Measurements from ENCODE around the gene FAM107B. TPM values are rescaled to one million over a fixed set of nuclear protein-coding genes. Genes with fewer than 3 reads are reported as not detected.

FAM107B gene
- total RNA-seq, 2 experiments from 2014 or later = 130 to 135 TPM

DNA sequence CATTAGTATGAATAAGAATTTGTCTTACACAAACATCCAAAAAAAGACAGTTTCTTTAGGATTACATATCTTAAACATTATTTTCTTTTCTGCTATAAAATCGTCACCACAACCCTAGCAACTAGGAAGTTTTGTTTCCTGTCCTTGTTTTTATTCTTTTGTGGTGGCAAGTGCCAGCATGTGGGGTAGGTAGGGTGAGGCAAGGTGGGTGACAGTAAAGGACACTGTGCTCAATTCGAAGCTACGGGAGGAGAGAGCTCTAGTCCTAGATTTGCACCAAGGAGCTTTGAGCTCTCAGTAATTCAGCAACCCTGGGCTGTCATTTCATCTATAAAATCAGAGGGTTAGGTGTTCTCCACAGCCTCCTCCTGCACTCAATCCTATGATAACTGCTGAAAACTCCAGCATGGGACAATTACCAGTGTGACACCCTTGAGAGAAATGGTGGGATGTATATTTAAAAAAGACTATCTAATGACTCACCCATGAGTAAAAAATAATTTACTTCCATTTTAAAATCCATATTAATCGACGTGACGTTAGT, 187.1 kb downstream of the FAM107B start:
- peaks cover 79% of the 10 kb centered on the region for H3K36me3 Mint-ChIP-seq (ENCODE audit: low read depth)
- H3K27ac Mint-ChIP-seq = peak overlapping the region; percentile 94
- H3K9me3 Mint-ChIP-seq (ENCODE audit: insufficient read depth) = no peaks in the 10 kb centered on the region
- DNase-seq (no peak), ATAC-seq (peak; percentile 10)
- no peaks in the 10 kb centered on the region for H3K27me3 Mint-ChIP-seq (ENCODE audit: low read depth)
- peak overlapping the region; percentile 60 for H3K4me3 Mint-ChIP-seq
- ChIA-PET POLR2A (interaction anchor here (1.1 to 2.2 kb wide), 9 partner anchors 13 to 291 kb away, joined by 3 to 17 read pairs (median 5); partner anchors contain the start of genes CDNF, HSPA14, MSANTD7 and SUV39H2), CTCF (interaction anchor here (1.3 to 2.2 kb wide), 8 partner anchors 13 to 235 kb away, joined by 5 to 14 read pairs (median 8); no protein-coding TSS in a partner anchor)
- peaks cover 93% of the 10 kb centered on the region for H3K4me1 Mint-ChIP-seq (ENCODE audit: low read depth)

DNA sequence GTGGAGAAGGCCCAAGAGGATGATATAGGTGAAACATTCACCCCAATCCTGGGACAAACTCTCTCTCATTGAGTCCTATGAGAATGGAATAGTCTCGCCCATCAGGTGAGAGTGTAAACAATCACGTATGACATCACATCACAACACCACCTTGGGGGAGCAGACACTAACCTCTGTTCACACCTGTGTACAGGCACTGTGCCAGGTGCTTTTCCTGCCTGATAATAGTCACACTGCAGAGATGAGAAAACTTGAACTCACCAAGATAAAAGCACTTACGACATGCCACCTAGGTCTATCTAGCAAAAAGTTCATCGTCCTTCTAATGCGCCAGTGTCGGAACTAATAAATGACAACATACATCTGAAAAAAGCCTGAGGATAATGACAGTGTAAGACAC, 187.8 kb downstream of the FAM107B start:
- POLR2A ChIA-PET = interaction anchor here (1.4 to 2.0 kb wide), 3 partner anchors 15 to 25 kb away, joined by 5 to 15 read pairs (median 7); no protein-coding TSS in a partner anchor

DNA sequence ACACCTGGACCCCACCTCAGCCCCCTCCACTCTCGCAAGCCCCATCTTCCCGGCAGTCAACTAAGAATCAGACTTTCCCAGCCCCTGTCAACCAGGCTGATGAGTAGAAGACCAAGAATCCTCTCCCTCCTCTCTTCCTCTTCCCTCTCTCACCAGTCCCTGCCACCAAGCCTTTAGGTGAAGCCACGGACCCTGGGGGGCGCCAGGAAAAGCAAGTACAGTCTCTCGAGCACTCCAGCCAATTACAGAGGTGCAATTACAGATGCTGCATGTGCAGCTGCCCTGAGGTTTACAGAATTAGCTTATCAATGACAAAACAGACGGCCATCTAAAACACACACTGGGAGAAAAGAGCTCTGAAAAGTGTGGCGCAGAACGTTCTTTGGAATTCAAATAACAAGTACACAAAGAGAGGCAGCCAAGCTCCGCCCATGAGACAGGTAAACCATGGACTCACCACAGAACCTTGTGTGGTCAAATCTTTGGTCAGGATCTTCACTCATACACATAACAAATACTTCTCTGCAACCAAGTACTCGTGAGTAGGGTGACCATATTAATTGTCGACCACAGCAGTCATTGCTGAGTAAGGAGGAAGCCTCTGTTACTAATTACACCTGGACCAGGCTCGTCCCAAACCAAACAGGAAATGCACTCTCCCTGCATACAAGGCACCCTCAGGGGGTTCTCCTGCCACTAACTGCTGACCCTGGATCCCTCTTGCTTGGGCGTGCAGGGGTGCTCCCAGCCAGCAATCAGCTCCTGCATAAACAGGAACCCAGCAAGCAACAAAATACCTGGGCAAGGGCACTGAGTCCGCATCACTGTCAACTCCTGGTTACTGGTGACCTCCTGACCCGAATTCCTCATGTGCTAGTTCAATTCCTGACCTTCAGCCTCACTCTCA, 189.2 kb downstream of the FAM107B start:
- Mint-ChIP-seq H3K27me3 (ENCODE audit: low read depth) (no peaks in the 10 kb centered on the region), H3K4me3 (peak overlapping the region; percentile 38), H3K4me1 (ENCODE audit: low read depth) (peaks cover 92% of the 10 kb centered on the region), H3K27ac (peak overlapping the region; percentile 85), H3K36me3 (ENCODE audit: low read depth) (peaks cover 75% of the 10 kb centered on the region), H3K9me3 (ENCODE audit: insufficient read depth) (no peaks in the 10 kb centered on the region)
- ChIA-PET POLR2A (interaction anchor here (1.4 kb wide), 1 partner anchor 252 kb away, joined by 3 read pairs; the partner anchor contains the start of genes CDNF, HSPA14 and MSANTD7), CTCF (no interaction called here)
- no peak for ATAC-seq
- DNase-seq = no peak

More for the DNA sequence above, 187.8 kb downstream of the FAM107B start:
- H3K4me1 Mint-ChIP-seq (ENCODE audit: low read depth) = peaks cover 90% of the 10 kb centered on the region
- DNase-seq = no peak
- H3K36me3 Mint-ChIP-seq (ENCODE audit: low read depth) = peaks cover 76% of the 10 kb centered on the region
- CTCF ChIA-PET = interaction anchor here (2.2 kb wide), 1 partner anchor 27 kb away, joined by 11 read pairs; no protein-coding TSS in a partner anchor
- peak overlapping the region; percentile 65 for H3K27ac Mint-ChIP-seq
- H3K4me3 Mint-ChIP-seq = no peak overlapping the region
- no peak for ATAC-seq
- no peaks in the 10 kb centered on the region for H3K27me3 Mint-ChIP-seq (ENCODE audit: low read depth)
- H3K9me3 Mint-ChIP-seq (ENCODE audit: insufficient read depth) = no peaks in the 10 kb centered on the region

DNA sequence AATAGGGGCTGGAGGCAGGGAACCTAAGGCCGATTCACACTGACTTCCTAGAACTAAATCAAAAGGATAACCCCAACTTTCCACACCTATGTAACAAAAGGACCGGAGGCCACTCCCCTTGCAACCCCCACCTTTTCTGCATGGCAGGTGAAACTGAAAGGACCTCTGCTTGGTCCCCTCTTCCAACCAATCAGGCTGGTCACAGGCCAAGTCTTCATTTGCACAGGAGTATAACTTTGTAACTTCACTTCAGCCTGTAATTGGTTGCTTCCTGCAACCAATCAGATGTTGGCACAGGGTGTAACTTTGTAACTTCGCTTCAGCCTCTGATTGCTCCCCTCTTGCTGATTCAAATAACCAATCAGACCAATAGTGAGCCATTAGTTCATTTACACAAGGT, 190.0 kb downstream of the FAM107B start:
- Mint-ChIP-seq H3K9me3 (ENCODE audit: insufficient read depth) (no peaks in the 10 kb centered on the region), H3K36me3 (ENCODE audit: low read depth) (peaks cover 66% of the 10 kb centered on the region), H3K27me3 (ENCODE audit: low read depth) (no peaks in the 10 kb centered on the region), H3K4me1 (ENCODE audit: low read depth) (peaks cover 91% of the 10 kb centered on the region), H3K27ac (peak overlapping the region; percentile 85), H3K4me3 (no peak overlapping the region)
- CTCF ChIA-PET = interaction anchor here (0.8 to 2.7 kb wide), 2 partner anchors 13 to 22 kb away, joined by 3 to 25 read pairs; no protein-coding TSS in a partner anchor
- POLR2A ChIA-PET = interaction anchor here (0.7 to 2.4 kb wide), 3 partner anchors 9 to 20 kb away, joined by 3 to 14 read pairs (median 7); no protein-coding TSS in a partner anchor
- peak; percentile 11 for ATAC-seq
- peak; percentile 64 for DNase-seq

DNA sequence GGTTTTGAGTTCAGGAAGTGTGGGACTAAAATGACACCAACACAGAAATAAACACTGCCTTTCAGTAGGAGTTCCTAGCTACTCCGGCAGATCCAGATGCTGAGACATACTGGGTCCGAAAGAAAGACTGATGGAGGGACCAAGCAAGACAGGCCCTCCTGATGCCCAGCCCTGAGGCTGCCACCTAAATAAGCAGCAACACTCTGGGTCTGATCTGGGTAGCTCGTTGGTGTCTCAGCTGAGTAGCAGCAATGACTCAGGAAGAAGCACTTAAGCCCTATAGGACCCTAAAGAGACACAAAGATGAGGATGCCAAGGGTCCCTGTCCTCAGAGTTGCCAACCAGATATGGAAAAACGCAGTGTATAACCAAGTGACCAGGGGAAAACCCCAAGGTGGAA, 190.7 kb downstream of the FAM107B start:
- ChIA-PET CTCF (interaction anchor here (0.8 to 2.7 kb wide), 8 partner anchors 9 to 254 kb away, joined by 3 to 25 read pairs (median 4); partner anchors contain the start of genes CDNF, HSPA14 and MSANTD7), POLR2A (interaction anchor here (0.7 to 2.4 kb wide), 4 partner anchors 9 to 254 kb away, joined by 3 to 14 read pairs (median 6); partner anchors contain the start of genes CDNF, HSPA14 and MSANTD7)
- H3K27ac Mint-ChIP-seq = peak overlapping the region; percentile 85
- H3K9me3 Mint-ChIP-seq (ENCODE audit: insufficient read depth) = no peaks in the 10 kb centered on the region
- peak; percentile 10 for ATAC-seq
- peaks cover 87% of the 10 kb centered on the region for H3K4me1 Mint-ChIP-seq (ENCODE audit: low read depth)
- H3K27me3 Mint-ChIP-seq (ENCODE audit: low read depth) = no peaks in the 10 kb centered on the region
- H3K36me3 Mint-ChIP-seq (ENCODE audit: low read depth) = peaks cover 63% of the 10 kb centered on the region
- peak overlapping the region; percentile 53 for H3K4me3 Mint-ChIP-seq
- no peak for DNase-seq

DNA sequence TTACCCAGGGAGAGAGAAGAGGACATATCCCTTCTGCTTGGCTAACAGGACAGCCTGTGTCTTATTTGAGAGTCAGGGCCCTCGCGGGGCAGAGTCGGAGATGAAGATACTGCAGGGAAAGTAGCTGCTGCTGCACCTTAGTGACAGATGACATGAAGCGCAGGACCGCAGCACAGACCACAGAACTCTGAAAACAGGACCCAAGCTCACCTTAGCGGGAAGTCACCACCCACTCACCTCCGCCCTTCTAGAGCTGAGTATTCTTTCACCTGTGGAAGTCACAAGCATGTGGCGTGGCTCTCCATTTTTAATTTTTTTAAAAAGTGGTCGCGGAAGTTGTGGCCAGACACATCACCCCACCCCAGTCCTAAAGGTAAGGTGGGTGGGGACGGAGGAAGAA, 191.4 kb downstream of the FAM107B start:
- POLR2A ChIA-PET = interaction anchor here (0.6 to 2.4 kb wide), 7 partner anchors 9 to 255 kb away, joined by 3 to 14 read pairs (median 4); partner anchors contain the start of genes CDNF, HSPA14 and MSANTD7
- peaks cover 64% of the 10 kb centered on the region for H3K36me3 Mint-ChIP-seq (ENCODE audit: low read depth)
- peak overlapping the region; percentile 53 for H3K4me3 Mint-ChIP-seq
- DNase-seq = peak; percentile 90
- H3K9me3 Mint-ChIP-seq (ENCODE audit: insufficient read depth) = no peaks in the 10 kb centered on the region
- peak overlapping the region; percentile 85 for H3K27ac Mint-ChIP-seq
- peaks cover 85% of the 10 kb centered on the region for H3K4me1 Mint-ChIP-seq (ENCODE audit: low read depth)
- peak; percentile 71 for ATAC-seq
- CTCF ChIA-PET = interaction anchor here (0.7 to 2.7 kb wide), 10 partner anchors 8 to 254 kb away, joined by 3 to 25 read pairs (median 4); partner anchors contain the start of genes CDNF, HSPA14 and MSANTD7
- H3K27me3 Mint-ChIP-seq (ENCODE audit: low read depth) = no peaks in the 10 kb centered on the region

DNA sequence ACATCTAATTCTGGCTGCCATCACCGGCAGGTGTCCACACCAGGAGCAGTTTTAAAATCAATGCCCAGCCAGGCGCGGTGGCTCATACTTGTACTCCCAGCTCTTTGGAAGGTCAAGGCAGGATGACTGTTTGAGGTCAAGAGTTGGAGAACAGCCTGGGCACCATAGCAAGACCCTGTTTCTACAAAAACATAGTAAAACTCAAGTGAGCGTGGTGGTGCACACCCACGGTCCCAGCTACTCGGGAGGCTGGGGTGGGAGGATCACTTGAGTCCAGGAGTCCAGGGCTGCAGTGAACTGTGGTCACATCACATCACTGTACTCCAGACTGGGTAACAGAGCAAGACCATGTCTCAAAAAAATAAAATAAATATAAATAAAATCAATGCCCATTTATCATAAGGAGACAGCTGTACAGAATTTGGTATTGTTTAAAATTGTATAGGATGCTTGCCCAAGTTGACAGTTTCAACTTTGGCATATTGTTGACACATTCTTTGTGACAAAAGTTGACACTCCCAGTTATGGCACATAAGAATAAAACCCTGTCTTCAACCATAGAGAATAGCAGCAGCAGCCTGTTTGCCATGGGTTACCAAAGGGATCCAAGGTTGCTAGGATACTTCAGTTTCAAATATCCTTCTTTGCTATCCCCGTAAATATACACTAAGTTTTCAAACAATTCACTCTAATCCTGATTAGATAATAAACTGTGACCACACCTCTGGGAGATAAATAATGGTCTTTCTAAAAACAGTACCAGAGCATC, 193.0 kb downstream of the FAM107B start:
- ChIA-PET POLR2A (interaction anchor here (1.5 kb wide), 1 partner anchor 9 kb away, joined by 4 read pairs; no protein-coding TSS in a partner anchor), CTCF (interaction anchor here (0.7 to 2.4 kb wide), 2 partner anchors 18 to 45 kb away, joined by 3 to 9 read pairs; no protein-coding TSS in a partner anchor)
- H3K27ac Mint-ChIP-seq = peak overlapping the region; percentile 35
- ATAC-seq = no peak
- no peaks in the 10 kb centered on the region for H3K9me3 Mint-ChIP-seq (ENCODE audit: insufficient read depth)
- no peak overlapping the region for H3K4me3 Mint-ChIP-seq
- no peak for DNase-seq
- peaks cover 59% of the 10 kb centered on the region for H3K36me3 Mint-ChIP-seq (ENCODE audit: low read depth)
- peaks cover 81% of the 10 kb centered on the region for H3K4me1 Mint-ChIP-seq (ENCODE audit: low read depth)
- no peaks in the 10 kb centered on the region for H3K27me3 Mint-ChIP-seq (ENCODE audit: low read depth)

DNA sequence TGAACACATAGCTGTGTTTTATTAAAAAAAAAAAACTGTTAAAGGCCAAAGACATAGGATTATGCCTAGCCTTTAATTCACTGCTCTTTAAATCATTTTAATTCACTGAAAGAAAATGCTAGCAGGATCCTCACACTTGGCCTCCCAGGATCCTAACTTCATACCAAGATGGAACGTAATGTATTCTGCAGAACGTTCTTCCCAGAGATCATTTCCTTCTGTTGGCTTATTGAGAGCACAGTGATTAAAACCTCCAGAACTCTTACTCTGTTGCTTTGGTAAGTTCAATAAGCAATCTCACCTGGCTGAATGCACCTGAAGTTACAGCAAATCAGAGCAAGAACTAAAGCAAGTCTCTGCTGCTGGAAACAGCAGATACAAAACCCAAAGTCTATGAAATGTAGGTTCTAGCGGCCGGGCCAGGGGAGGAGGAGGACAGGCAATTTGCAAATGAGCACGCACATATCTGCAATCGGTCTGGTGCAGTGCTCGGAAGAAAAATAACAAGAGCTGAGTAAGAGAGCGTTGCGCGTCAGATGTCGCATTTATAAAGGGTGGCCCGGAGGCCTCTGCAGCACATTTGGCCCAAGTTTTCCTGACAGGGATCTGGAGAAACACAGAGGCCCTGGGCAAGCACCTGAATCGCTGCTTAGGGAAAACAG, 193.9 kb downstream of the FAM107B start:
- H3K27ac Mint-ChIP-seq = no peak overlapping the region
- ATAC-seq = no peak
- no peaks in the 10 kb centered on the region for H3K27me3 Mint-ChIP-seq (ENCODE audit: low read depth)
- DNase-seq = no peak
- H3K4me1 Mint-ChIP-seq (ENCODE audit: low read depth) = peaks cover 79% of the 10 kb centered on the region
- ChIA-PET CTCF (interaction anchor here (0.7 to 1.0 kb wide), 2 partner anchors 17 to 19 kb away, joined by 3 read pairs; no protein-coding TSS in a partner anchor), POLR2A (interaction anchor here (1.5 kb wide), 1 partner anchor 8 kb away, joined by 4 read pairs; no protein-coding TSS in a partner anchor)
- no peaks in the 10 kb centered on the region for H3K9me3 Mint-ChIP-seq (ENCODE audit: insufficient read depth)
- H3K36me3 Mint-ChIP-seq (ENCODE audit: low read depth) = peaks cover 52% of the 10 kb centered on the region
- H3K4me3 Mint-ChIP-seq = no peak overlapping the region

DNA sequence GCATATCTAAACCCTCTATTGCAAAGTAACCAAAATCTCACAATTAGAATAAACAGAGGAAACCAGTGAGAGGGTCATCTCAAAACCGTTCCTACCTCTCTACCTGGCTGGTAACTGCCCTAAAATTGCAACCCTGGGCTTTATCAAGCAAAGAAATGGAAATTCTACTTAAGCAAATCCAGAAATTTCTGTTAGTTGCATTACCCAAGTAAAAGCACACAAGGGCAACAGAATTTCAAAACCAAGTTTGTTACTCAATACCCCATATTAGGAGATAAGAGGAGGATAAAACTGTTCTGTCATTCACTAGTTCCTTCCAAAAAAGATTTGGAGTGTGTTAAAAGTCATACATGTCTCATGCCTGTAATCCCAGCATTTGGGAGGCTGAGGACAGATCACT, 195.3 kb downstream of the FAM107B start:
- POLR2A ChIA-PET = interaction anchor here (0.6 kb wide), 1 partner anchor 194 kb away, joined by 3 read pairs; no protein-coding TSS in a partner anchor
- Mint-ChIP-seq H3K9me3 (ENCODE audit: insufficient read depth) (no peaks in the 10 kb centered on the region), H3K4me1 (ENCODE audit: low read depth) (peaks cover 78% of the 10 kb centered on the region), H3K4me3 (no peak overlapping the region), H3K27me3 (ENCODE audit: low read depth) (no peaks in the 10 kb centered on the region), H3K27ac (no peak overlapping the region), H3K36me3 (ENCODE audit: low read depth) (peaks cover 52% of the 10 kb centered on the region)
- CTCF ChIA-PET = interaction anchor here (2.5 kb wide), 1 partner anchor 17 kb away, joined by 7 read pairs; no protein-coding TSS in a partner anchor
- DNase-seq = no peak
- ATAC-seq = no peak
